Prostate gland (tissue), 2 donors: ENCODE data around the gene TEX2. TPM values are rescaled to one million over a fixed set of nuclear protein-coding genes. Genes with fewer than 3 reads are reported as not detected.

Source experiments
- DNase-seq: peaks from one replicate; pipeline ENCODE4 v3.0.0-alpha.2; 2019; ENCODE audit warnings: low spot score
- H3K27ac ChIP-seq, 2 donors: fragments of 200-600 bp; sonication (generic); 2 replicates each; pipeline ENCODE4 v1.5.1; 2017 to 2019
- H3K27me3 ChIP-seq: fragments of 200-600 bp; sonication (generic); replicated peaks from 2 replicates; pipeline ENCODE4 v1.5.1; 2019; ENCODE audit not compliant: insufficient read depth
- H3K36me3 ChIP-seq, 2 donors: fragments of 200-600 bp; sonication (generic); 1 replicate in 1 of 2; 2 replicates in 1 of 2; pipeline versions ENCODE4 v1.5.1 to v1.8.1; 2017 to 2019
- H3K4me1 ChIP-seq: fragments of 200-600 bp; sonication (generic); replicated peaks from 2 replicates; pipeline ENCODE4 v1.5.1; 2019
- H3K4me3 ChIP-seq, 2 donors: fragments of 200-600 bp; sonication (generic); 2 replicates each; pipeline ENCODE4 v1.5.1; 2017 to 2019
- H3K9me3 ChIP-seq: fragments of 200-600 bp; sonication (generic); 2 replicates; pipeline ENCODE4 v1.5.1; 2017
- CTCF ChIP-seq, 4 experiments: fragments of 200-600 bp in 2 of 4; fragments of 450-650 bp in 2 of 4; sonication (generic) in 2 of 4; IDR thresholded peaks; 1 replicate in 3 of 4; 2 replicates in 1 of 4; pipeline ENCODE4 v1.5.1; 2016 to 2019; ENCODE audit warnings: antibody characterized with exemption in 4 of 4, mild to moderate bottlenecking in 2 of 4, moderate library complexity in 2 of 4
- POLR2A ChIP-seq: fragments of 450-650 bp; IDR thresholded peaks from one replicate; pipeline ENCODE4 v1.6.1; 2016; ENCODE audit warnings: antibody characterized with exemption, mild to moderate bottlenecking
- POLR2AphosphoS5 ChIP-seq: sonication (generic); formaldehyde crosslinking; IDR thresholded peaks from one replicate; pipeline ENCODE4 v1.6.1; 2017; ENCODE audit warnings: antibody characterized with exemption
- WGBS: methylation state at CpG from one replicate; pipeline ENCODE4 v1.1.5; 2018; 5-methylcytosine and 5-hydroxymethylcytosine counted together
- intact Hi-C: fragments of 100-400 bp; cut with DNase I; formaldehyde crosslinking; loops from one replicate; pipeline ENCODE4 v1.14.2; 2022
- total RNA-seq, 2 donors: library from RNA; depleted of rRNA; stranded (reverse); fragments of >200 nt; gene quantifications; one replicate each; pipeline ENCODE4 v1.1.0, GENCODE V29; 2016

The TEX2 gene
- total RNA-seq, 2 donors from 2014 or later = 31.3 to 43.8 TPM

GRCh38 chr17:64304551-64304950 lies 41.5 kb upstream of the TEX2 start:
- no peak overlapping the region for H3K4me3 ChIP-seq
- no peaks in the 10 kb centered on the region for H3K4me1 ChIP-seq
- H3K36me3 ChIP-seq = no peaks in the 10 kb centered on the region
- H3K27me3 ChIP-seq = no peaks in the 10 kb centered on the region
- no peak for DNase-seq
- no peak overlapping the region for H3K27ac ChIP-seq
- intact Hi-C loops = no loop called here
- H3K9me3 ChIP-seq = no peaks in the 10 kb centered on the region
- 64% methylated on average over 2 of the region's 2 CpGs for WGBS
- no peak for TF ChIP-seq CTCF (IDR thresholded peaks at IDR 0.05)
- no peak for TF ChIP-seq POLR2A
- TF ChIP-seq POLR2AphosphoS5 = no peak

GRCh38 chr17:64300699-64300965 lies 37.6 kb upstream of the TEX2 start:
- H3K27me3 ChIP-seq = no peaks in the 10 kb centered on the region
- intact Hi-C loops = no loop called here
- TF ChIP-seq CTCF (IDR thresholded peaks at IDR 0.05) (no peak), POLR2AphosphoS5 (no peak)
- no peak overlapping the region for H3K27ac ChIP-seq
- no peaks in the 10 kb centered on the region for H3K9me3 ChIP-seq
- no peaks in the 10 kb centered on the region for H3K4me1 ChIP-seq
- no peaks in the 10 kb centered on the region for H3K36me3 ChIP-seq
- DNase-seq = no peak
- WGBS = 66% methylated on average over 8 of the region's 8 CpGs
- no peak overlapping the region for H3K4me3 ChIP-seq

- WGBS = 93% methylated on average over 8 of the region's 8 CpGs
- intact Hi-C loops = no loop called here
- H3K27ac ChIP-seq = no peak overlapping the region
- no peaks in the 10 kb centered on the region for H3K9me3 ChIP-seq
- no peaks in the 10 kb centered on the region for H3K27me3 ChIP-seq
- TF ChIP-seq POLR2A = no peak
- TF ChIP-seq POLR2AphosphoS5 = no peak
- no peak for TF ChIP-seq CTCF (IDR thresholded peaks at IDR 0.05)
- H3K36me3 ChIP-seq = no peaks in the 10 kb centered on the region
- DNase-seq = no peak
- no peaks in the 10 kb centered on the region for H3K4me1 ChIP-seq
- H3K4me3 ChIP-seq = no peak overlapping the region
These were observed 34.5 kb upstream of the TEX2 start for GRCh38 chr17:64297467-64298088.

GRCh38 chr17:64296246-64296645 lies 33.2 kb upstream of the TEX2 start:
- H3K27me3 ChIP-seq = no peaks in the 10 kb centered on the region
- no peaks in the 10 kb centered on the region for H3K9me3 ChIP-seq
- H3K4me3 ChIP-seq = no peak overlapping the region
- intact Hi-C loops = no loop called here
- no peak for TF ChIP-seq CTCF (IDR thresholded peaks at IDR 0.05)
- no peak for TF ChIP-seq POLR2AphosphoS5
- no peak for TF ChIP-seq POLR2A
- WGBS = 57% methylated on average over 5 of the region's 5 CpGs
- H3K27ac ChIP-seq = no peak overlapping the region
- DNase-seq = no peak
- no peaks in the 10 kb centered on the region for H3K4me1 ChIP-seq
- H3K36me3 ChIP-seq = no peaks in the 10 kb centered on the region

GRCh38 chr17:64295146-64295545 lies 32.1 kb upstream of the TEX2 start:
- Histone ChIP-seq H3K9me3 (no peaks in the 10 kb centered on the region), H3K27me3 (no peaks in the 10 kb centered on the region), H3K4me3 (no peak overlapping the region), H3K4me1 (no peaks in the 10 kb centered on the region), H3K36me3 (no peaks in the 10 kb centered on the region), H3K27ac (no peak overlapping the region)
- TF ChIP-seq POLR2A (no peak), CTCF (IDR thresholded peaks at IDR 0.05) (no peak), POLR2AphosphoS5 (no peak)
- intact Hi-C loops = no loop called here
- 93% methylated on average over 3 of the region's 3 CpGs for WGBS
- DNase-seq = no peak
